Transverse colon (tissue), 4 donors: ENCODE measurements around the gene SIX1. TPM values are rescaled to one million over a fixed set of nuclear protein-coding genes. Genes with fewer than 3 reads are reported as not detected.

Experiments used
- DNase-seq: peaks from one replicate; pipeline ENCODE4 v3.0.0-alpha.2; 2019
- H3K27ac ChIP-seq, 4 donors: fragments of 200-600 bp; sonication (generic); 2 replicates each; pipeline ENCODE4 v1.5.1; 2016 to 2018; ENCODE audit warnings: inconsistent platforms in 4 of 4
- H3K27me3 ChIP-seq: fragments of 200-600 bp; sonication (generic); 2 replicates; pipeline ENCODE4 v1.5.1; 2017; ENCODE audit warnings: inconsistent platforms
- H3K36me3 ChIP-seq, 4 donors: fragments of 200-600 bp; sonication (generic); 2 replicates each; pipeline ENCODE4 v1.5.1; 2017 to 2019; ENCODE audit warnings: inconsistent platforms in 4 of 4
- H3K4me1 ChIP-seq, 4 donors: fragments of 200-600 bp; sonication (generic); 2 replicates each; pipeline ENCODE4 v1.5.1; 2017 to 2020; ENCODE audit warnings: inconsistent platforms in 4 of 4
- H3K4me3 ChIP-seq, 4 donors: fragments of 200-600 bp; sonication (generic); 1 replicate in 1 of 4; 2 replicates in 3 of 4; pipeline versions ENCODE4 v1.5.1 to v1.6.1; 2017 to 2019; ENCODE audit warnings: inconsistent platforms in 4 of 4
- H3K9me3 ChIP-seq, 2 donors: fragments of 200-600 bp; sonication (generic); 2 replicates each; pipeline ENCODE4 v1.5.1; 2017 to 2019; ENCODE audit warnings: inconsistent platforms in 2 of 2
- CTCF ChIP-seq, 5 experiments: fragments of 200-600 bp in 3 of 5; fragments of 450-650 bp in 2 of 5; sonication (generic) in 3 of 5; IDR thresholded peaks; 1 replicate in 2 of 5; 2 replicates in 3 of 5; pipeline ENCODE4 v1.5.1; 2016 to 2017; ENCODE audit warnings: antibody characterized with exemption in 5 of 5, inconsistent platforms in 3 of 5, mild to moderate bottlenecking in 2 of 5, moderate library complexity in 1 of 5
- EP300 ChIP-seq: sonication (generic); formaldehyde crosslinking; IDR thresholded peaks from one replicate; pipeline ENCODE4 v1.6.1; 2017; ENCODE audit warnings: antibody characterized with exemption, low read depth
- POLR2A ChIP-seq: fragments of 450-650 bp; IDR thresholded peaks from one replicate; pipeline ENCODE4 v1.6.1; 2016; ENCODE audit warnings: antibody characterized with exemption, mild to moderate bottlenecking, moderate library complexity
- POLR2AphosphoS5 ChIP-seq, 3 donors: sonication (generic); formaldehyde crosslinking; IDR thresholded peaks; one replicate each; pipeline ENCODE4 v1.6.1; 2016; ENCODE audit warnings: antibody characterized with exemption in 3 of 3
- WGBS, 2 donors: methylation state at CpG; one replicate each; pipeline ENCODE4 v1.1.5; 2018; ENCODE audit warnings: low coverage in 1 of 2; 5-methylcytosine and 5-hydroxymethylcytosine counted together
- in situ Hi-C, 4 donors: fragments of 200-750 bp; cut with MboI; loops; one replicate each; pipeline versions ENCODE4 v1.15.0 to v1.15.1; 2017; ENCODE audit warnings: low sequenced_read_pairs in 3 of 4, low pct_ligation_motif_present in 1 of 4, low pct_unique_long_range_greater_than_20kb in 1 of 4
- intact Hi-C: fragments of 100-400 bp; cut with DNase I; formaldehyde crosslinking; loops from one replicate; pipeline ENCODE4 v1.15.1; 2023; ENCODE audit warnings: low total_unique reads
- total RNA-seq, 4 donors: library from RNA; depleted of rRNA; stranded (reverse); fragments of >200 nt; gene quantifications; one replicate each; pipeline ENCODE4 v1.1.0, GENCODE V29; 2016

SIX1 gene
- total RNA-seq, 4 donors from 2014 or later, result 0.14 TPM; not detected in 3

GRCh38 chr14:60632257-60632656 is 17.0 kb downstream of the SIX1 start:
- H3K4me1 ChIP-seq, result peaks cover 0 to 2% (median under 1%) of the 10 kb centered on the region in 4 donors
- H3K27me3 ChIP-seq, result peaks cover 48% of the 10 kb centered on the region
- no peaks in the 10 kb centered on the region for H3K9me3 ChIP-seq
- no peak overlapping the region for H3K27ac ChIP-seq
- intact Hi-C loops (no loop called here), in situ Hi-C loops (loop anchor here in 1 of 4 donors (5.0 kb wide), 1 partner anchor 385 kb away; no protein-coding TSS in a partner anchor)
- H3K4me3 ChIP-seq, result no peak overlapping the region
- WGBS, 2 donors, result 19 to 33% methylated on average over 3 of the region's 3 CpGs
- no peak for DNase-seq
- TF ChIP-seq POLR2AphosphoS5 (IDR thresholded peaks at IDR 0.05), result no peak
- TF ChIP-seq EP300, result no peak
- no peak for TF ChIP-seq POLR2A
- no peaks in the 10 kb centered on the region for H3K36me3 ChIP-seq

GRCh38 chr14:60631842-60632241 is 17.4 kb downstream of the SIX1 start:
- no peak for DNase-seq
- 68 to 78% methylated on average over 2 of the region's 2 CpGs for WGBS, 2 donors
- in situ Hi-C loops (loop anchor here in 1 of 4 donors (5.0 kb wide), 1 partner anchor 385 kb away; no protein-coding TSS in a partner anchor), intact Hi-C loops (no loop called here)
- TF ChIP-seq CTCF (IDR thresholded peaks at IDR 0.05) (no peak), POLR2AphosphoS5 (IDR thresholded peaks at IDR 0.05) (no peak), POLR2A (no peak), EP300 (no peak)
- H3K4me1 ChIP-seq, result no peaks in the 10 kb centered on the region
- H3K4me3 ChIP-seq, result no peak overlapping the region
- H3K27ac ChIP-seq, result no peak overlapping the region
- peaks cover 47% of the 10 kb centered on the region for H3K27me3 ChIP-seq
- no peaks in the 10 kb centered on the region for H3K36me3 ChIP-seq
- no peaks in the 10 kb centered on the region for H3K9me3 ChIP-seq

- intact Hi-C loops (no loop called here), in situ Hi-C loops (loop anchor here in 1 of 4 donors (5.0 kb wide), 1 partner anchor 387 kb away; no protein-coding TSS in a partner anchor)
- TF ChIP-seq EP300 (no peak), POLR2AphosphoS5 (IDR thresholded peaks at IDR 0.05) (no peak), CTCF (IDR thresholded peaks at IDR 0.05) (no peak), POLR2A (no peak)
- no peaks in the 10 kb centered on the region for H3K9me3 ChIP-seq
- H3K4me1 ChIP-seq, result peaks cover 0 to 2% (median 0%) of the 10 kb centered on the region in 4 donors
- H3K36me3 ChIP-seq, result no peaks in the 10 kb centered on the region
- H3K27ac ChIP-seq, result no peak overlapping the region
- peaks cover 31% of the 10 kb centered on the region for H3K27me3 ChIP-seq
- no peak for DNase-seq
- no peak overlapping the region for H3K4me3 ChIP-seq
Observed at GRCh38 chr14:60630129-60630528, 19.1 kb downstream of the SIX1 start.

- 71% methylated on average over 1 of the region's 1 CpG; no CpG with 5 or more reads in 1 of the 2 donors for WGBS, 2 donors
- no peak overlapping the region for H3K27ac ChIP-seq
- H3K4me3 ChIP-seq, result no peak overlapping the region
- TF ChIP-seq POLR2AphosphoS5 (IDR thresholded peaks at IDR 0.05) (no peak), CTCF (IDR thresholded peaks at IDR 0.05) (no peak)
- in situ Hi-C loops (loop anchor here (5.0 to 10.0 kb wide), 3 partner anchors 396 to 626 kb away; no protein-coding TSS in a partner anchor), intact Hi-C loops (loop anchor here (10.0 kb wide), 1 partner anchor 396 kb away; no protein-coding TSS in a partner anchor)
- no peak for DNase-seq
- no peaks in the 10 kb centered on the region for H3K9me3 ChIP-seq
- peaks cover 0 to 4% (median 0%) of the 10 kb centered on the region in 4 donors for H3K4me1 ChIP-seq
- H3K36me3 ChIP-seq, result no peaks in the 10 kb centered on the region
- peaks cover 21% of the 10 kb centered on the region for H3K27me3 ChIP-seq
Observed at GRCh38 chr14:60628892-60629291, 20.4 kb downstream of the SIX1 start.

GRCh38 chr14:60622917-60623257 is 26.4 kb downstream of the SIX1 start:
- H3K27me3 ChIP-seq, result peaks cover 4% of the 10 kb centered on the region
- intact Hi-C loops (loop anchor here (5.0 to 10.0 kb wide), 2 partner anchors 402 to 634 kb away; no protein-coding TSS in a partner anchor), in situ Hi-C loops (loop anchor here in 3 of 4 donors (10.0 kb wide), 2 partner anchors 402 to 632 kb away; no protein-coding TSS in a partner anchor)
- TF ChIP-seq EP300 (no peak), CTCF (IDR thresholded peaks at IDR 0.05) (no peak), POLR2AphosphoS5 (IDR thresholded peaks at IDR 0.05) (no peak), POLR2A (no peak)
- no peak overlapping the region for H3K27ac ChIP-seq
- no peak for DNase-seq
- H3K9me3 ChIP-seq, result no peaks in the 10 kb centered on the region
- WGBS, 2 donors, result 20 to 32% methylated on average over 1 to 2 of the region's 2 CpGs
- no peak overlapping the region for H3K4me3 ChIP-seq
- H3K4me1 ChIP-seq, result peaks cover 0 to 12% (median 3%) of the 10 kb centered on the region in 4 donors
- H3K36me3 ChIP-seq, result no peaks in the 10 kb centered on the region
